ENCODE measurements around the gene NPLOC4.

NPLOC4 gene

GRCh38 chr17:81646869-81647600 lies 10.1 kb upstream of the NPLOC4 start:
- H3K4me3 ChIP-seq (ENCODE audit: low read depth, low read length) = no peak overlapping the region
- no peak for TF ChIP-seq CTCF (IDR thresholded peaks at IDR 0.05; ENCODE audit: borderline replicate concordance, insufficient read depth, low read depth, low read length)

- no peak for TF ChIP-seq CTCF (IDR thresholded peaks at IDR 0.05; ENCODE audit: borderline replicate concordance, insufficient read depth, low read depth, low read length)
- H3K4me3 ChIP-seq (ENCODE audit: low read depth, low read length) = no peak overlapping the region
Measured at GRCh38 chr17:81644976-81645952, 8.4 kb upstream of the NPLOC4 start.

- no peak for TF ChIP-seq CTCF (IDR thresholded peaks at IDR 0.05; ENCODE audit: borderline replicate concordance, insufficient read depth, low read depth, low read length)
- no peak overlapping the region for H3K4me3 ChIP-seq (ENCODE audit: low read depth, low read length)
Measured at GRCh38 chr17:81644496-81644895, 7.6 kb upstream of the NPLOC4 start.

- H3K4me3 ChIP-seq (ENCODE audit: low read depth, low read length) = no peak overlapping the region
- no peak for TF ChIP-seq CTCF (IDR thresholded peaks at IDR 0.05; ENCODE audit: borderline replicate concordance, insufficient read depth, low read depth, low read length)
Measured at GRCh38 chr17:81641825-81642489, 5.0 kb upstream of the NPLOC4 start.

- no peak overlapping the region for H3K4me3 ChIP-seq (ENCODE audit: low read depth, low read length)
- TF ChIP-seq CTCF (IDR thresholded peaks at IDR 0.05; ENCODE audit: borderline replicate concordance, insufficient read depth, low read depth, low read length) = no peak
Measured at GRCh38 chr17:81640011-81640410, 3.1 kb upstream of the NPLOC4 start.

- H3K4me3 ChIP-seq (ENCODE audit: low read depth, low read length) = no peak overlapping the region
- TF ChIP-seq CTCF (IDR thresholded peaks at IDR 0.05; ENCODE audit: borderline replicate concordance, insufficient read depth, low read depth, low read length) = no peak
Measured at GRCh38 chr17:81638683-81639082, 1.8 kb upstream of the NPLOC4 start.
